ENCODE results near the gene FAM20B.
A peak's percentile ranks its signal among the peaks of the same experiment; 100 is the strongest.
"Not testable (repeated sequence)": the region's sequence is repeated elsewhere in the genome, so short reads cannot be mapped to it uniquely, and the experiment has no call there.

The FAM20B gene

DNA sequence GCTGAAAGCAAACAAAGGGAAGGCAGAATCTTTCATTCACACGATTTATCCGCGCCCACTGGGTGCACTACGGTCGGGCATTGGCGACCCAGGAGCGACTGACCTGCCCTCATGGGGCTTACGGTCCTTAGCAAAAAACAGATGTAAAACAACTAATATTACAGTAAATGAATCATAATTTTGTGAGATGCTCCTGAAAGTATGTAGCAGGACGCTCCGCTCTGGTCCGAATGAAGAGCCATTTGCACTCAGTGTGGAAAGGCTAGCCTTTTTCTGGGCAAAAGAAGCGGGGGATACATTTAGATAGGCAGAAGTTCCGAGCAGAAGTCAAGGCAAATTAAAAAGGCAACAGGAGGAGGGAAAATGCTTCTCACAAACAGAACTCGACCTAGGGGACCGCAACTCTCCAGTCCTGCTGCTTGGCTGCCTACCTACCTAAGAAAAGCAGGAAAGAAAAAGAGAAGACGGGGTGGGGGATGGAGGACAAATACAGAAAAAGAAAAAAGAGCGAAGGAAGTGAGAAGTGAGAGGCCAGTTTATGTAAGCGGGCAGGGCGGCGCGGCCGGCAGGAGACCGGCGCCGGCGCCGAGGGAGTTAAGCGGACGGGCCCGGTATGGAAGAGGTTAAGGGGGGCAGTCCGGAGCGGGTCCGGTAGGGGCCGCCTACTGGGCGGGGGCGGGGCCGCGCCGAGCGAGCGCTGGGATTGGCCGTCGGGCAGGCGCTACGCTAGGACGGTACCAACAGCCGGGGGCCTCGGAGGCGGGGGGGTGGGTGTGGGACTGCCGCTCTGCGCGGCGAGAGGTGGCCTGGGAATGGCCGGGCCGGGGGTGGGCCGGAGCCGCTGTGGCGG, at the start of gene FAM20B:
TSS of gene FAM20B (plus strand) at position 770 of the 850 bp plus-strand sequence. CDS start 17,954 bp downstream, outside the sequence.
- H3K27ac ChIP-seq = peak within 1 kb of the TSS; percentile 98
- TF ChIP-seq, protein P1, sequence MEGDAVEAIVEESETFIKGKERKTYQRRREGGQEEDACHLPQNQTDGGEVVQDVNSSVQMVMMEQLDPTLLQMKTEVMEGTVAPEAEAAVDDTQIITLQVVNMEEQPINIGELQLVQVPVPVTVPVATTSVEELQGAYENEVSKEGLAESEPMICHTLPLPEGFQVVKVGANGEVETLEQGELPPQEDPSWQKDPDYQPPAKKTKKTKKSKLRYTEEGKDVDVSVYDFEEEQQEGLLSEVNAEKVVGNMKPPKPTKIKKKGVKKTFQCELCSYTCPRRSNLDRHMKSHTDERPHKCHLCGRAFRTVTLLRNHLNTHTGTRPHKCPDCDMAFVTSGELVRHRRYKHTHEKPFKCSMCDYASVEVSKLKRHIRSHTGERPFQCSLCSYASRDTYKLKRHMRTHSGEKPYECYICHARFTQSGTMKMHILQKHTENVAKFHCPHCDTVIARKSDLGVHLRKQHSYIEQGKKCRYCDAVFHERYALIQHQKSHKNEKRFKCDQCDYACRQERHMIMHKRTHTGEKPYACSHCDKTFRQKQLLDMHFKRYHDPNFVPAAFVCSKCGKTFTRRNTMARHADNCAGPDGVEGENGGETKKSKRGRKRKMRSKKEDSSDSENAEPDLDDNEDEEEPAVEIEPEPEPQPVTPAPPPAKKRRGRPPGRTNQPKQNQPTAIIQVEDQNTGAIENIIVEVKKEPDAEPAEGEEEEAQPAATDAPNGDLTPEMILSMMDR (conservative IDR thresholded peaks at IDR 0.05) = no peak

DNA sequence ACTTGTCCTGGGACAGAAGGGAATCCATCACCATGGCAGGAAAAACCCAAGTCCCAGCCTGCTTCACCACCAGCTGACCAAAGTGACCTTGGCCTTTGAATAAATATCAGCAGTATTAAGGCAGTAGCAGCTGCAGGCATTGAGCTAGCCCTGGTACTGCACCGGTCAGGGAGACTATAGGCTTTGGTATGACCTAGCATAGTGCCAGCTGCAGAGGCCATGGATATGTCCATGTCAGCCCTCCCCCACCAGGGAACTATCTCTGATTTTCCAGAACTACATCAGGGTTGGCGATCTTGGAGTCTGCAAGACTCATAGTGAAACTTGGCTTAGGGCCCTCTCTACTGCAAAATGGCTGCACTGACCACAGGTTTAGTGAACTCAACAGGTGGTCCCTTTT, 49.2 kb upstream of the FAM20B start:
- TF ChIP-seq, protein P1 (conservative IDR thresholded peaks at IDR 0.05) = no peak
- no peak overlapping the region for H3K27ac ChIP-seq

- TF ChIP-seq, protein P1 (conservative IDR thresholded peaks at IDR 0.05) = no peak
- no peak overlapping the region for H3K27ac ChIP-seq
Measured at GRCh38 chr1:178986204-178986603, 39.5 kb upstream of the FAM20B start.

DNA sequence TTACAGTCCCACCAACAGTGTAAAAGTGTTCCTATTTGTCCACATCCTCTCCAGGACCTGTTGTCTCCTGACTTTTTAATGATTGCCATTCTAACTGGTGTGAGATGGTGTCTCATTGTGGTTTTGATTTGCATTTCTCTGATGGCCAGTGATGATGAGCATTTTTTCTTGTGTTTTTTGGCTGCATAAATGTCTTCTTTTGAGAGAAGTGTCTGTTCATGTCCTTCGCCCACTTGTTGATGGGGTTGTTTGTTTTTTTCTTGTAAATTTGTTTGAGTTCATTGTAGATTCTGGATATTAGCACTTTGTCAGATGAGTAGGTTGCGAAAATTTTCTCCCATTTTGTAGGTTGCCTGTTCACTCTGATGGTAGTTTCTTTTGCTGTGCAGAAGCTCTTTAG, 37.5 kb upstream of the FAM20B start:
- not testable (repeated sequence) for H3K27ac ChIP-seq

DNA sequence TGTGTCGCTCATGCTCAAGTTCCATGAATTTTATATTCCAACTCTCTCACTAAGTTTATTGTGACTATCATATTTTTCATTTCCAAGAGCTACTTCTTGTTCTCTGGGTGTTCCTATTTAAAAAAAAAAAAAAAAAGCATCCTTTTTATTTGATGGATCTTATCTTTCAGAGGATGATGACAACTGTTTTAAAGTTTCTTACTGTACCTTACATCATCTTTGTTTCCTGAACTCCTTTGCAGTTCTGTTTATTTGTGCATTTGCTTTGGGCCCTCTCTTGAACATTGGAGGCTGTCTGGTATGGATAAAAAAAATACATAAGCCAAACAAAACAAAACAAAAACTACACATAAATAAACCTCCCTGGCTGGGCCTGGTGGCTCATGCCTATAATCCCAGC, 32.1 kb upstream of the FAM20B start:
- no peak overlapping the region for H3K27ac ChIP-seq
- TF ChIP-seq, protein P1 (conservative IDR thresholded peaks at IDR 0.05) = no peak

DNA sequence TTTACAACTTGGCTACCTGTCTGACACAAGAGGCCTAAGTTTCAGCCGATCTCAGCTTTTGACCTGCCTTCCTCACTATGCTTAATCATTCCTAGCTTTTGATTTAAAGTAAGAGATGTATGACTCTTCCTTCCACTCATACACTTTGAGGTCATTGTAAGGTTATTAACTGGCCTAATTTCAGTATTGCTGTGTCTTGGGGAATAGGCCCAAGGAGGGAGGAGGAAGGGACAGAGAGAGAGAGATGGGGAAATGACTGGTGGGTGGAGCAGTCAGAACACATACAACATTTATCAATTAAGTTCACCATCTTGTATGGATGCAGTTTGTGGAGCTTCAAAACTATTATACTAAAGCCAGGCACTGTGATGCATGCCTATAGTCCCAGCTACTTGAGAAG, 28.3 kb upstream of the FAM20B start:
- H3K27ac ChIP-seq = no peak overlapping the region
- TF ChIP-seq, protein P1 (conservative IDR thresholded peaks at IDR 0.05) = no peak

GRCh38 chr1:178998295-178998694, 27.4 kb upstream of the FAM20B start:
- TF ChIP-seq, protein P1 (conservative IDR thresholded peaks at IDR 0.05) = no peak
- H3K27ac ChIP-seq = no peak overlapping the region

- no peak overlapping the region for H3K27ac ChIP-seq
- TF ChIP-seq, protein P1 (conservative IDR thresholded peaks at IDR 0.05) = no peak
Measured at GRCh38 chr1:178999061-178999460, 26.6 kb upstream of the FAM20B start.
